Thyroid gland (tissue), 4 donors: ENCODE data around the gene MAML1. TPM values are rescaled to one million over a fixed set of nuclear protein-coding genes. Genes with fewer than 3 reads are reported as not detected.
A peak's percentile ranks its signal among the peaks of the same experiment; 100 is the strongest.

Experiments
- DNase-seq, 2 donors: peaks; one replicate each; pipeline ENCODE4 v3.0.0-alpha.2; 2019
- H3K27ac ChIP-seq, 3 donors: fragments of 200-600 bp; sonication (generic); 1 replicate in 2 of 3; 2 replicates in 1 of 3; pipeline ENCODE4 v1.5.1; 2016 to 2019; ENCODE audit warnings: mild to moderate bottlenecking in 1 of 3, moderate library complexity in 1 of 3
- H3K27me3 ChIP-seq: fragments of 200-600 bp; sonication (generic); one replicate; pipeline ENCODE4 v1.5.1; 2019
- H3K36me3 ChIP-seq, 2 donors: fragments of 200-600 bp; sonication (generic); one replicate each; pipeline ENCODE4 v1.5.1; 2016 to 2019
- H3K4me1 ChIP-seq, 2 donors: fragments of 200-600 bp; sonication (generic); one replicate each; pipeline ENCODE4 v1.5.1; 2017 to 2019
- H3K4me3 ChIP-seq, 3 donors: fragments of 200-600 bp; sonication (generic); replicated peaks in 1 of 3; 1 replicate in 2 of 3; 2 replicates in 1 of 3; pipeline ENCODE4 v1.5.1; 2016; ENCODE audit warnings: mild to moderate bottlenecking in 1 of 3
- H3K9me3 ChIP-seq: fragments of 200-600 bp; sonication (generic); one replicate; pipeline ENCODE4 v1.5.1; 2017
- POLR2A ChIP-seq, 2 donors: fragments of 450-650 bp; IDR thresholded peaks; one replicate each; pipeline ENCODE4 v1.6.1; 2017; ENCODE audit warnings: antibody characterized with exemption in 2 of 2, mild to moderate bottlenecking in 2 of 2, moderate library complexity in 1 of 2
- WGBS, 2 donors: methylation state at CpG; one replicate each; pipeline ENCODE4 v1.1.5; 2017; 5-methylcytosine and 5-hydroxymethylcytosine counted together
- intact Hi-C: fragments of 100-400 bp; cut with DNase I; formaldehyde crosslinking; loops from one replicate; pipeline ENCODE4 v1.15.1; 2023
- total RNA-seq, 4 donors: library from RNA; depleted of rRNA; stranded (reverse); fragments of >200 nt; gene quantifications; one replicate each; pipeline ENCODE4 v1.2.3, GENCODE V29; 2016
- TF ChIP-seq, protein P1 (sequence below), 6 experiments: fragments of 200-600 bp in 3 of 6; fragments of 450-650 bp in 3 of 6; sonication (generic) in 3 of 6; IDR thresholded peaks; one replicate each; pipeline ENCODE4 v1.5.1; 2016 to 2019; ENCODE audit warnings: antibody characterized with exemption in 6 of 6, mild to moderate bottlenecking in 2 of 6, inconsistent platforms in 1 of 6, moderate library complexity in 1 of 6

Gene MAML1
- total RNA-seq, 4 donors from 2014 or later = 27.3 to 46.7 (median 28.0) TPM

DNA sequence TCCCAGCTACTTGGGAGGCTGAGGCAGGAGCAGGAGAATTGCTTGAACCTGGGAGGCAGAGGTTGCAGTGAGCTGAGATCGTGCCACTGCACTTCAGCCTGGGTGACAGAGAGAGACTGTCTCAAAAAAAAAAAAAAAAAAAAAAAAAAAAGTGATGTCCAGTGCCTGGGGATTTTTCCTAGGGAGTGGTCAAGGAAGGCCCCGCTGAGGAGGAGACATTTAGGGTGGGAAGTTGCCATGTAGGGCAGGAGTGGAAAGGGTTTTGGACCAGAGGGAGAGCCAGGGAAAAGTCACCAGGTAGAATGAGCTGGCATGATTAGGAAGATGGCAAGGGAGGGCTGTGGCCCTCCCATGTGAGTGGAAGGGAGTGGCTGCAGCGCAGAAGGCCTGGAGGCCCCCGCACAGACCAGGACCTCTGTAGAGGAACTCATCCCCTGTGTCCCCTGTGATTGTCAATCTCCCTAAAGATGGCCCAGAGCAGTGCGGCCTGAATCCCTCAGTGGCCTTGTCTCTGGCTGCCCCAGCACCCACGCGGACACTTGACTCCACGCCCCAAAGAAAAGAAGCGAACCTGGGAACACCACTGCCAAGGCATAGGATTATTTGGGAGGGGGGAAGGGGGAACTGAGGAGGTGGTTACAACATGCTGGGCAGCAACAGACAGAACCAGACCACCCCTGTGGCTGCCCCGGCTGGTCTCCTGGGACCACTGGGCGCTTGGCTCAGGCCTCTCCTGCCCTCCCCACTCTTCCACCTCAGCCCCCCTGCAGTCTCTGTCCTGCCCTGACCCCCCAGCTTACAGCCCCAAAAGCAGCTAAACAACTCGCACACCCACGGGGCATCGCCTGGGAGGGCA is 85.5 kb downstream of the MAML1 start:
- Histone ChIP-seq H3K4me1 (peaks cover 43 to 49% of the 10 kb centered on the region in 2 donors), H3K9me3 (no peaks in the 10 kb centered on the region), H3K36me3 (peaks cover 8 to 19% of the 10 kb centered on the region in 2 donors), H3K27ac (peak overlapping the region; percentile 97 to 100 (median 99)), H3K27me3 (no peaks in the 10 kb centered on the region), H3K4me3 (peak overlapping the region in 1 of 3 donors; percentile 27)
- TF ChIP-seq, protein P1, sequence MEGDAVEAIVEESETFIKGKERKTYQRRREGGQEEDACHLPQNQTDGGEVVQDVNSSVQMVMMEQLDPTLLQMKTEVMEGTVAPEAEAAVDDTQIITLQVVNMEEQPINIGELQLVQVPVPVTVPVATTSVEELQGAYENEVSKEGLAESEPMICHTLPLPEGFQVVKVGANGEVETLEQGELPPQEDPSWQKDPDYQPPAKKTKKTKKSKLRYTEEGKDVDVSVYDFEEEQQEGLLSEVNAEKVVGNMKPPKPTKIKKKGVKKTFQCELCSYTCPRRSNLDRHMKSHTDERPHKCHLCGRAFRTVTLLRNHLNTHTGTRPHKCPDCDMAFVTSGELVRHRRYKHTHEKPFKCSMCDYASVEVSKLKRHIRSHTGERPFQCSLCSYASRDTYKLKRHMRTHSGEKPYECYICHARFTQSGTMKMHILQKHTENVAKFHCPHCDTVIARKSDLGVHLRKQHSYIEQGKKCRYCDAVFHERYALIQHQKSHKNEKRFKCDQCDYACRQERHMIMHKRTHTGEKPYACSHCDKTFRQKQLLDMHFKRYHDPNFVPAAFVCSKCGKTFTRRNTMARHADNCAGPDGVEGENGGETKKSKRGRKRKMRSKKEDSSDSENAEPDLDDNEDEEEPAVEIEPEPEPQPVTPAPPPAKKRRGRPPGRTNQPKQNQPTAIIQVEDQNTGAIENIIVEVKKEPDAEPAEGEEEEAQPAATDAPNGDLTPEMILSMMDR (IDR thresholded peaks at IDR 0.05) = no peak
- TF ChIP-seq POLR2A (IDR thresholded peaks at IDR 0.05) = no peak
- WGBS, 2 donors = 63 to 69% methylated on average over 14 of the region's 14 CpGs
- no peak for DNase-seq
- intact Hi-C loops = no loop called here

DNA sequence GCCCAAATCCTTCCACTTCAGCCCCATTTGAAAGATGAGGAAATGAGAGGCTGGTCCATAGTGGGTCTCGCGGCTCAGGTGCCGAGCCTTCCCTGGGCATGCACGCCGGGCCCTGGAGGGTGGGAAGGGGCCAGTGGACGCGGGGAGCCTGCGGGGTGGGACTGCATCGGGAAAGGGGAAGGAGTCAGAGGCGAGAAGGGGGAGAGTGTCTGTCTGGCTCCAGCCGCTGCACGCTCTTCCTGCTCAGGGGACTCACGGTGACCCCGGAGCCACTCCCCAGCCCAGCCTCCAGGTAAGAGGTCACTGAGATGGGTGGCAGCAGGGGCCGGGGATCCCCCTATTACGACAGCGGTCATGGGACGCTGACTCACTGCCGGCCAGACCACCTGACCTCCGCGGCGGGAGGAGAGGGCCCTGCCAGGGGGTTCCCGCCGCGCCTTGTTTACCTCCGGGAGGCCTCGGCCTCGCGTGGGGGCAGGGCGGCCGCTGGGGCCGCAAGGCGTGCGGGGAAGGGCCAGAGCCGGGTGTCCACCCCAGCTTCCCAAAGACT is 86.2 kb downstream of the MAML1 start:
- intact Hi-C loops = no loop called here
- Histone ChIP-seq H3K4me1 (peaks cover 48 to 56% of the 10 kb centered on the region in 2 donors), H3K27me3 (no peaks in the 10 kb centered on the region), H3K36me3 (peaks cover 13 to 24% of the 10 kb centered on the region in 2 donors), H3K9me3 (no peaks in the 10 kb centered on the region), H3K27ac (peak overlapping the region; percentile 97 to 100 (median 99)), H3K4me3 (peak overlapping the region in 1 of 3 donors; percentile 100)
- peak in 1 of 2 donors; percentile 76 for TF ChIP-seq POLR2A (IDR thresholded peaks at IDR 0.05)
- TF ChIP-seq, protein P1 (IDR thresholded peaks at IDR 0.05) = no peak
- DNase-seq = peak; percentile 97 to 98
- 3 to 4% methylated on average over 17 to 22 of the region's 35 CpGs for WGBS, 2 donors

DNA sequence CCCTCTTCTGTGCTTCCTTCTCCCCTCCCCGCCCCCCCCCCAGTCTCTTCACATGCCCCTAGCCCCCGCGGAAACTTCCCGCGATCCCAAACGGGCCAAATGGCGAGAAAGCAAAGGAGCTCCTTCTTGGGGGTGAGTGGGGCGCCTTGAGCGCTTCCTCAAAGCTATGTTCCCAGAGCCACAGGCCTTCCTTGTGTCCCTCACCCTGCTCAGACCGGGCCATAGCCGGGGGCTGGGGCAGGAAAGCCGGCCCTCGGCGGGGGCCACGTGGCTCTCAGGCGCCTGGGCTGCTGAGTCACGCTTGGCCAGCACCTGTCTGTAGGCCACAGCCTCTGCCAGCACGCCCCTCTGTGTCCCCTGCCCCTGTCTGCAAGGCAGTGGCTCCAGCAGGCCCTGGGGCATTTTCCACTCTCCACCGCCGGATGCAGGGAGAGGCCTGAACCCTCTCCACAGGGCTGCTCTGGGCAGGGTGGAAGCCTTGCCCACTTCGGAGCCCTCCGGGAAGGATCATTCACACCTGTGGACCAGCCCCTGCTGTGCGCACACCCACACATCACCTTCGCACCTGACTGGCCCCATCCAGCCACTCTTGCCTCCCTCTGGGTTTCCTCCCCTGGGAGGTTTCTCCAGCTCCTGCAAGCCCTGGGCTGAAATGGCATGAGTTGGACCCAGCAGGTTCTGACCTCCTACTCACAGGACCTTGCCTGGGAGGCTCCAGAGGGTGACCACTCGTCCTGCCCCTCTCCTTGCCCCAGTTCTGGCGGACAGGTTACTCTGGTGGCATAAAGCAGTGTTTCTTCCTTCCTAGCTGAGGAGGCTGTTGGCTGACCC is 86.9 kb downstream of the MAML1 start:
- TF ChIP-seq, protein P1 (IDR thresholded peaks at IDR 0.05) = no peak
- TF ChIP-seq POLR2A (IDR thresholded peaks at IDR 0.05) = peak in 1 of 2 donors; percentile 3
- 20 to 21% methylated on average over 7 to 13 of the region's 26 CpGs for WGBS, 2 donors
- H3K27me3 ChIP-seq = no peaks in the 10 kb centered on the region
- H3K4me1 ChIP-seq = peaks cover 55 to 63% of the 10 kb centered on the region in 2 donors
- intact Hi-C loops = no loop called here
- peaks cover 20 to 31% of the 10 kb centered on the region in 2 donors for H3K36me3 ChIP-seq
- H3K9me3 ChIP-seq = no peaks in the 10 kb centered on the region
- peak overlapping the region; percentile 97 to 100 (median 99) for H3K27ac ChIP-seq
- DNase-seq = peak; percentile 84 to 86
- peak overlapping the region in 1 of 3 donors; percentile 100 for H3K4me3 ChIP-seq

DNA sequence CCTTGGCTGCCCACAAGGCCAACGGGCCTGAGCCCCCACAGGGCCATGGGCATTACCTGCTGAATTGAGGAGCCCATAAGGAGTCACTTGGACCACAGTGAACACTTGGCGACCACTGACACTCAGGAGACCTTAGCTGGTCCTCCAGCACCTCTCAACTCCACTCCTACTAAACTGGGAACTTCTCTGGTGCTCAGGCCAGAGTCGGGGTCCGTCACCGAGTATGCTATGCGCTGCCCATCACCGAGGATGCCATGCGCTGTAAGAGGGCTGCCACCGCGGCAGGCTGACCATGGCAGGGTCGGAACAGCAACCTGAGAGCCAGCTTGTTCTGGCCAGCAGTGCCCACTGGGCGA is 87.5 kb downstream of the MAML1 start:
- no peaks in the 10 kb centered on the region for H3K9me3 ChIP-seq
- peak overlapping the region; percentile 97 to 100 (median 99) for H3K27ac ChIP-seq
- peaks cover 61 to 69% of the 10 kb centered on the region in 2 donors for H3K4me1 ChIP-seq
- peak overlapping the region in 2 of 3 donors; percentile 99 to 100 for H3K4me3 ChIP-seq
- TF ChIP-seq, protein P1 (IDR thresholded peaks at IDR 0.05) = no peak
- TF ChIP-seq POLR2A (IDR thresholded peaks at IDR 0.05) = no peak
- DNase-seq = no peak
- 25 to 38% methylated on average over 8 to 11 of the region's 12 CpGs for WGBS, 2 donors
- intact Hi-C loops = no loop called here
- peaks cover 26 to 37% of the 10 kb centered on the region in 2 donors for H3K36me3 ChIP-seq
- H3K27me3 ChIP-seq = no peaks in the 10 kb centered on the region
